C4-2B (cell line): ENCODE measurements around the gene FGF19.

Experiments used
- H3K27ac ChIP-seq: fragments of 450-650 bp; 2 replicates; pipeline ENCODE4 v1.5.1; 2017
- CTCF ChIP-seq: fragments of 450-650 bp; conservative IDR thresholded peaks from 2 replicates; pipeline ENCODE4 v1.5.1; 2017; ENCODE audit warnings: mild to moderate bottlenecking
- ZFX ChIP-seq: fragments of 450-650 bp; IDR thresholded peaks from 2 replicates; pipeline ENCODE4 v1.6.1; 2017

FGF19 gene

GRCh38 chr11:69666752-69667536 lies 36.9 kb downstream of the FGF19 start:
- no peak overlapping the region for H3K27ac ChIP-seq
- TF ChIP-seq CTCF, result no peak
- TF ChIP-seq ZFX, result no peak

GRCh38 chr11:69666261-69666660 lies 37.6 kb downstream of the FGF19 start:
- no peak for TF ChIP-seq ZFX
- no peak overlapping the region for H3K27ac ChIP-seq

GRCh38 chr11:69665669-69666068 lies 38.2 kb downstream of the FGF19 start:
- no peak for TF ChIP-seq ZFX
- no peak overlapping the region for H3K27ac ChIP-seq

- H3K27ac ChIP-seq, result no peak overlapping the region
- no peak for TF ChIP-seq ZFX
- TF ChIP-seq CTCF, result no peak
Observed at GRCh38 chr11:69664901-69665300, 38.9 kb downstream of the FGF19 start.

GRCh38 chr11:69664103-69664775 lies 39.6 kb downstream of the FGF19 start:
- TF ChIP-seq ZFX (no peak), CTCF (no peak)
- H3K27ac ChIP-seq, result no peak overlapping the region

GRCh38 chr11:69663326-69663725 lies 40.5 kb downstream of the FGF19 start:
- TF ChIP-seq ZFX (no peak), CTCF (no peak)
- no peak overlapping the region for H3K27ac ChIP-seq

- TF ChIP-seq CTCF (no peak), ZFX (no peak)
- no peak overlapping the region for H3K27ac ChIP-seq
Observed at GRCh38 chr11:69662806-69663205, 41.0 kb downstream of the FGF19 start.

- no peak for TF ChIP-seq CTCF
- no peak for TF ChIP-seq ZFX
- no peak overlapping the region for H3K27ac ChIP-seq
Observed at GRCh38 chr11:69662021-69662698, 41.7 kb downstream of the FGF19 start.
